GM12801 (cell line): Measurements from ENCODE around the gene ABHD12.

ENCODE experiments used
- CTCF ChIP-seq: IDR thresholded peaks from one replicate; pipeline ENCODE4 v1.5.1; 2011; ENCODE audit warnings: control low read depth; ENCODE audit not compliant: insufficient read length; ENCODE audit errors: extremely low read depth

Gene ABHD12

DNA sequence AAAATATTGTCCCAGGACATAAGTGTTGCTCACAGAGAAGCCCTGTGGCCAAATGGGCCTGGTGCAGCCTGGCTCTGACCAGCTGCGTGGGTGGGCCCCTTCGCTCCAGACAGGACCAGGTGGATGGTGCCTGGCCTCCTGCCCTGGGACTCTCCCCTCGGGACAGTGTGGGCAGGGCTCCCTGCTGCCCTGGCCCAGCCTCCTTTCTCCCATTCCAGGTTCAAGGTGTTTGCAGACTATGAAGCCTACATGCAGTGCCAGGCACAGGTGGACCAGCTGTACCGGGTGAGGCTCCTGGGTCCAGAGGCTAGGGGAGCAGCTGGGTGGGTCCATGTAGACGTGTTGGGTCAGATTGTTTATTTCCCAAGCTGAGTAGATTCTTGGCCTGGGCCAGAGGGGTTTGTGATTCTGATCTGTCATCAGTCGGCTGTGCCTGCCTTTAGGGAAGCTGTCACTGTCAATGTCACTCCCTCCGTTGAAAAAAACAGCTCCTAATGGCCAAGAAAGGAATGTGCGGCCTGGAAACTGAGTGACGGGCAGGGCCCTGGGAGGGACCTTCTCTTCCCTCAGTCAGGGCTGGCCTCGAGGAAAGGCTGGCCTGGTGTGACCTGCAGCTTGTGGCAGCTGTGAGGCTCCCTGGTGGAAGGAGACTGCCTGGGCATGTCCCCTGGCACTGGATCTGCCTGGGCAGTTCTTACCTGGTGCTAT lies 95.1 kb downstream of the ABHD12 start:
- no peak for TF ChIP-seq CTCF

DNA sequence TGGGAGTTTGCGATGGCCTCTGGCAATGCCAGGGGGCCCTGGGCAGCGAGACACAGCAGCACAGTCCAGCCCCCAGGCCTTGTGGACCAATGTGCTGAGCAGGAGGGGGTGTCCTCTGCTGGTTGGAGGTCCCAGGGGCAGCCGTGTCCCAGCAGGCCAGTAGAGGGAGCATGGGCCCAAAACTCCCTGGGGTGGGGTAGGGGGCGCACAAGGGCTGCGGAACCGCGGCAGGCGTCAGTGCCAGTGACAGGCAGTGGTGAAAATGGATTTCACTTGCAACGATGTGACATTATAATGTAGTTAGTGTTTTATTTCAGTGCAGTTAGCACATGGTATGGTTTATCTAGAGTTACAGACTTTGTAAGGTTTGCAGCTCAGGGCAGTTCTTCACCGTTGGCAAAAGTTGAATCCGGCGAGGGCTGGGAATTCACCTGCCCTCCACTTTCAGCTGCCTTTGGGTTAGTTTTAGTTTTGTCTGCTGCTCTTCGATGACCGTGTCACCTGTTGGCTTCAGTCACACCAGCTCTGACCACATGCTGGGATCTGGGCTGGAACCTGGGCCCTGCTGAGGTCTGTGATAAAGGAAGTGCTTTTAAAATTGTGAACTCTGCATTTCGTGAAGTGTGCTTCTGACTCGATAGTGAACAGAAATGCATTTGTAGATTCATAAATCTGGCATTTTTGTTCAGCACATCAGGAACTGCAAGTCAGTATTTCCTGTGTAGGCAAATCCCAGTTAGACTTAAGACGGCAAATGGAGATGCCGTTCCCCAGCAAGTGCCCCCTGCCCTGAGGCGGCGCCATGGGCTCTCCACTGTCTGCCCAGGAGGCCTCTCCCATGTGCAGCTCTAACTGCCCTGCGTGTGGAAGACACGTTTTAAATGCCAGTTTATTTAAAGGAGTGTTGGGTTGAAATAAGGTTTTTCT lies 95.9 kb downstream of the ABHD12 start:
- TF ChIP-seq CTCF, result no peak

DNA sequence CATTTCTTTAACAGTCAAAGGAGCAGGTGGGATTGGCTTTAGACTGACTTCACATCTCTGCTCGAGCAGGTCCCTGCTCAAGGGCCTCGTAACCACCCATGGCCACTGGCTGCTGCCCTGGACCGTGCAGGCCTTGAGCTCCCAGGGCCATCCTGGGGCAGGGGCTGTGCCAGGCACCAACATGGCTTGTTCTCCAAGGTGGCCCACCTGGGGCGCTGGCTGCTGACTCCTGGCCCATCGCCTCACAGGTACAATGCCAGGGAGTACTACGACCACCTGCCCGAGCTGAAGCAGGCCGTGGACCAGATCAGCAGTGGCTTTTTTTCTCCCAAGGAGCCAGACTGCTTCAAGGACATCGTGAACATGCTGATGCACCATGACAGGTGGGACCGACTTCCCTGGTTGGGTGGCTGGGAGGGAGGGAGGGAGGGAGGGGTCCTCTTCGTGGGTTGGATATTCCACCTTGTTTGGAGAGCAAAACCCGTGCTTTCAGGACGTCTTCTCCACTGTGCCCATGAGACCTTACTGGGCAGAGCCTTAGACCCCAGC lies 96.7 kb downstream of the ABHD12 start:
- TF ChIP-seq CTCF, result no peak

DNA sequence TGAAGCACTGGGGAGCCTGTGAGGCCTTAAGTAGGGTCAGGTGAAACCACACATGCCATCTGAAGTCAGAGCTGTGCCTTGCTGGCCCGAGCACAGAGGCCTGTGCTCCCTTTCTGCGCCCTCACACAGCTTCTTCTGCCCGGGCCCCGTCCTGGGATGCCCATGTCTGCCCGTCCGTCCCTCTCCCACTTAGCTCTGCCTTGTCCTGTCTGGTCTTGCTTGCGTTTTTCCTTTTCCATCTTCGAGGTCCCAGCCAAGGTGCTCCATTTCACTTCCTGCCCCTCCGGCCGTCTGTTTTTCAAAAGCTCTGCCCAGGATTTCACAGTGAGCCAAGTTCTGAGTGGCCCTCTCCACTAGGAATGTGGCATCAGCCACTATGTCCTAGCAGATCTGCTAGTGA lies 97.1 kb downstream of the ABHD12 start:
- TF ChIP-seq CTCF, result no peak

- no peak for TF ChIP-seq CTCF
These were observed 98.3 kb downstream of the ABHD12 start for GRCh38 chr20:25292176-25292891.

- TF ChIP-seq CTCF, result no peak
These were observed 99.1 kb downstream of the ABHD12 start for GRCh38 chr20:25291432-25292133.
